MCF 10A (cell line): ENCODE data around the gene HS3ST1. TPM values are rescaled to one million over a fixed set of nuclear protein-coding genes. Genes with fewer than 3 reads are reported as not detected.

Source experiments
- BruUV-seq: library from RNA; stranded (reverse); fragments of 400-500 nt; replicated peaks from 2 replicates; lab custom pipeline; 2021; lab: Mats Ljungman, UMichigan
- CTCF ChIA-PET: fragments of 300-600 bp; sonication (Branson Sonifier 250); formaldehyde crosslinking; extraction: SDS; loops from one replicate; lab custom pipeline; 2021; ENCODE audit warnings: antibody characterized with exemption, inconsistent platforms; lab: Yijun Ruan, JAX
- POLR2A ChIA-PET: fragments of 300-600, 350-650 bp; sonication (Branson Sonifier 250); formaldehyde crosslinking; extraction: SDS; loops from one replicate; lab custom pipeline; 2020; ENCODE audit warnings: antibody characterized with exemption, inconsistent platforms; lab: Yijun Ruan, JAX
- DNase-seq: peaks from one replicate; pipeline ENCODE4 v3.0.0-alpha.2; 2018; ENCODE audit not compliant: unreplicated experiment
- H3K27ac Mint-ChIP-seq: one replicate; pipeline ENCODE4 v1.8.0; 2022; ENCODE audit warnings: mild to moderate bottlenecking, low read depth, mixed read lengths; ENCODE audit not compliant: unreplicated experiment
- H3K27me3 Mint-ChIP-seq: one replicate; pipeline ENCODE4 v1.8.0; 2022; ENCODE audit warnings: mixed read lengths; ENCODE audit not compliant: insufficient read depth, unreplicated experiment
- H3K36me3 Mint-ChIP-seq: one replicate; pipeline ENCODE4 v1.8.0; 2022; ENCODE audit warnings: mild to moderate bottlenecking, moderate library complexity, mixed read lengths; ENCODE audit not compliant: insufficient read depth, unreplicated experiment
- H3K4me1 Mint-ChIP-seq: one replicate; pipeline ENCODE4 v1.8.0; 2022; ENCODE audit warnings: mixed read lengths; ENCODE audit not compliant: insufficient read depth, unreplicated experiment
- H3K4me3 Mint-ChIP-seq: one replicate; pipeline ENCODE4 v1.8.0; 2022; ENCODE audit warnings: mild to moderate bottlenecking, moderate library complexity, mixed read lengths; ENCODE audit not compliant: unreplicated experiment
- H3K9me3 Mint-ChIP-seq: one replicate; pipeline ENCODE4 v1.8.0; 2022; ENCODE audit warnings: mixed read lengths; ENCODE audit not compliant: unreplicated experiment
- CTCF ChIP-seq: fragments of 200-600 bp; IDR thresholded peaks from one replicate; pipeline ENCODE4 v1.8.0; 2022; ENCODE audit warnings: antibody characterized with exemption, mild to moderate bottlenecking; ENCODE audit not compliant: unreplicated experiment
- intact Hi-C: fragments of 100-400 bp; cut with micrococcal nuclease; formaldehyde crosslinking; loops from 2 replicates; pipeline ENCODE4 v1.14.1; 2022
- total RNA-seq: library from RNA; stranded (reverse); gene quantifications from 2 replicates; pipeline ENCODE4 v1.2.3, GENCODE V29; 2022

Gene HS3ST1
- total RNA-seq, 1 experiment from 2014 or later = 0.21 TPM

- Mint-ChIP-seq H3K4me1 (peaks cover 6% of the 10 kb centered on the region), H3K27ac (no peak overlapping the region), H3K9me3 (no peaks in the 10 kb centered on the region), H3K4me3 (no peak overlapping the region), H3K27me3 (no peaks in the 10 kb centered on the region), H3K36me3 (no peaks in the 10 kb centered on the region)
- intact Hi-C loops = no loop called here
- CTCF ChIA-PET = interaction anchor here (0.6 kb wide), 1 partner anchor 9 kb away, joined by 3 read pairs; no protein-coding TSS in a partner anchor
- no peak for TF ChIP-seq CTCF
- POLR2A ChIA-PET = no interaction called here
- no peak for DNase-seq
- no TSS peak for BruUV-seq
Observed at GRCh38 chr4:11468901-11469300, 40.2 kb upstream of the HS3ST1 start.

- Mint-ChIP-seq H3K4me3 (no peak overlapping the region), H3K36me3 (no peaks in the 10 kb centered on the region), H3K9me3 (no peaks in the 10 kb centered on the region), H3K4me1 (peaks cover 6% of the 10 kb centered on the region), H3K27me3 (no peaks in the 10 kb centered on the region), H3K27ac (no peak overlapping the region)
- CTCF ChIA-PET = no interaction called here
- no peak for DNase-seq
- intact Hi-C loops = no loop called here
- no peak for TF ChIP-seq CTCF
- POLR2A ChIA-PET = no interaction called here
- no TSS peak for BruUV-seq
Observed at GRCh38 chr4:11467931-11468330, 39.2 kb upstream of the HS3ST1 start.

GRCh38 chr4:11463707-11464106 lies 35.0 kb upstream of the HS3ST1 start:
- H3K27me3 Mint-ChIP-seq = no peaks in the 10 kb centered on the region
- no TSS peak for BruUV-seq
- H3K4me1 Mint-ChIP-seq = no peaks in the 10 kb centered on the region
- POLR2A ChIA-PET = interaction anchor here (1.1 kb wide), 1 partner anchor 29 kb away, joined by 4 read pairs; no protein-coding TSS in a partner anchor
- H3K4me3 Mint-ChIP-seq = no peak overlapping the region
- no peak for TF ChIP-seq CTCF
- H3K9me3 Mint-ChIP-seq = peaks cover 11% of the 10 kb centered on the region
- H3K27ac Mint-ChIP-seq = no peak overlapping the region
- intact Hi-C loops = no loop called here
- DNase-seq = no peak
- H3K36me3 Mint-ChIP-seq = no peaks in the 10 kb centered on the region
- CTCF ChIA-PET = no interaction called here

- Mint-ChIP-seq H3K4me1 (no peaks in the 10 kb centered on the region), H3K9me3 (peaks cover 11% of the 10 kb centered on the region), H3K27me3 (no peaks in the 10 kb centered on the region), H3K27ac (no peak overlapping the region), H3K36me3 (no peaks in the 10 kb centered on the region), H3K4me3 (no peak overlapping the region)
- no peak for TF ChIP-seq CTCF
- POLR2A ChIA-PET = no interaction called here
- no TSS peak for BruUV-seq
- DNase-seq = no peak
- CTCF ChIA-PET = no interaction called here
- intact Hi-C loops = no loop called here
Observed at GRCh38 chr4:11456401-11456800, 27.7 kb upstream of the HS3ST1 start.
